Subcutaneous abdominal adipose tissue (tissue), 5 donors: ENCODE measurements around the gene TWF1.

Experiments used
- H3K27ac ChIP-seq: one replicate; pipeline ENCODE4 v1.7.0; 2013; ENCODE audit warnings: low read depth, mild to moderate bottlenecking, inconsistent platforms, low read length, moderate library complexity
- H3K27me3 ChIP-seq, 5 donors: one replicate each; pipeline ENCODE4 v1.7.0; 2013; ENCODE audit warnings: low read length in 5 of 5, inconsistent platforms in 1 of 5; ENCODE audit not compliant: control insufficient read depth in 5 of 5, insufficient read depth in 4 of 5
- H3K36me3 ChIP-seq, 5 donors: one replicate each; pipeline ENCODE4 v1.7.0; 2013; ENCODE audit warnings: low read length in 5 of 5; ENCODE audit not compliant: control insufficient read depth in 5 of 5, insufficient read depth in 5 of 5
- H3K4me1 ChIP-seq, 5 donors: one replicate each; pipeline ENCODE4 v1.7.0; 2013; ENCODE audit warnings: low read length in 5 of 5, mild to moderate bottlenecking in 3 of 5, moderate library complexity in 1 of 5; ENCODE audit not compliant: control insufficient read depth in 5 of 5, insufficient read depth in 5 of 5
- H3K4me3 ChIP-seq, 5 donors: one replicate each; pipeline ENCODE4 v1.7.0; 2013; ENCODE audit warnings: low read length in 5 of 5, low read depth in 1 of 5
- H3K9ac ChIP-seq, 5 donors: one replicate each; pipeline ENCODE4 v1.7.0; 2013; ENCODE audit warnings: low read length in 5 of 5, mild to moderate bottlenecking in 4 of 5, moderate library complexity in 3 of 5
- H3K9me3 ChIP-seq, 5 donors: one replicate each; pipeline ENCODE4 v1.7.0; 2013; ENCODE audit warnings: low read length in 5 of 5; ENCODE audit not compliant: control insufficient read depth in 5 of 5
- donor health status: healthy.
- donor health status: healthy.
- donor health status: healthy.
- donor health status: healthy.
- donor health status: healthy.

The TWF1 gene

DNA sequence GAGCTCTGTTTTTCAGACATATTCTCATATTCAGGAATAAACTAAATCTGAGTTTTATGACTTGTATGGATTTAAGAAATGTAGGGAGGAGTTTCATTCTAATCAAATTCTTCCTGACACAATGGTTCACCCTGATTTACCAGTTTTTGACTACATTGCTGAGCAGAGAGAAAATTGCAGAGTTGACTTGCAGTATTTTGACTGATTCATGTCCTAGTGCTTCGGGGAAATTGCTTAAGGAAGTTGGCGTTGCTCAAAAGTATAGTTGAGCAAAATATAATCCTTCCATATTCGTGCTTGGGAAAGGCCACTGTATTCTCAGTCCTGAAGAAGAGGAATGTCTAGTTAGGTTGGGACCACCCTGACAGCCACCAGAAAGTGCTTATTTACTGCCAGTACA lies 1.3 kb upstream of the TWF1 start:
- peak overlapping the region in 1 of 5 donors; percentile 22 for H3K4me3 ChIP-seq
- no peaks in the 10 kb centered on the region for H3K9me3 ChIP-seq
- peaks cover 5 to 21% (median 19%) of the 10 kb centered on the region in 5 donors for H3K4me1 ChIP-seq
- H3K27me3 ChIP-seq = no peaks in the 10 kb centered on the region
- H3K9ac ChIP-seq = no peak overlapping the region
- peaks cover 3 to 6% (median 5%) of the 10 kb centered on the region in 5 donors for H3K36me3 ChIP-seq
- peak overlapping the region; percentile 96 for H3K27ac ChIP-seq

DNA sequence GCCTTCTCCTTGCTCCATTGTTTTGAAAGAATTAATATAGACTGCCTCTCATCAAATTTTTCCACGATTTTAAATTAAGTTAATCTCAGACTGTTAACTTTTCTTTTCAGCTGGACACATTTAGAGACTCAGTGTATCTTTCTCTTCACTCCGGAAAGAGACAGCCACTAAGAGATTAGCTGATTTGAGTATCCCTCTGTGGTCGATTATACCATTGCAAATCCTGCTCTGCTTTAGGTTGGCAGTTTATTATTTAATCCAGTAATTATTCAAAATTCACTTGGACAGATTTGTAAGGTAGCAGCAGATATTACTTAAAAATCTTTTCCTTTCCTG lies 588 bp upstream of the TWF1 start:
- H3K27me3 ChIP-seq = no peaks in the 10 kb centered on the region
- H3K9me3 ChIP-seq = no peaks in the 10 kb centered on the region
- peak overlapping the region; percentile 96 for H3K27ac ChIP-seq
- peaks cover 5 to 21% (median 19%) of the 10 kb centered on the region in 5 donors for H3K4me1 ChIP-seq
- peaks cover 5 to 8% (median 6%) of the 10 kb centered on the region in 5 donors for H3K36me3 ChIP-seq
- peak overlapping the region; percentile 80 to 97 (median 92) for H3K4me3 ChIP-seq
- peak overlapping the region; percentile 73 to 96 (median 92) for H3K9ac ChIP-seq

GRCh38 chr12:43805149-43805859 lies 813 bp downstream of the TWF1 start:
- Histone ChIP-seq H3K4me1 (peaks cover 5 to 21% (median 19%) of the 10 kb centered on the region in 5 donors), H3K36me3 (peaks cover 9 to 17% (median 14%) of the 10 kb centered on the region in 5 donors), H3K9ac (peak overlapping the region; percentile 30 to 96 (median 93)), H3K27me3 (no peaks in the 10 kb centered on the region), H3K9me3 (no peaks in the 10 kb centered on the region), H3K27ac (peak overlapping the region; percentile 96), H3K4me3 (peak overlapping the region; percentile 85 to 97 (median 92))

GRCh38 chr12:43797561-43798217 lies 8.4 kb downstream of the TWF1 start:
- H3K4me1 ChIP-seq = no peaks in the 10 kb centered on the region
- peaks cover 36 to 65% (median 60%) of the 10 kb centered on the region in 5 donors for H3K36me3 ChIP-seq

GRCh38 chr12:43795716-43796280 lies 10.3 kb downstream of the TWF1 start:
- no peak overlapping the region for H3K27ac ChIP-seq
- H3K36me3 ChIP-seq = peaks cover 36 to 58% (median 52%) of the 10 kb centered on the region in 5 donors
- H3K27me3 ChIP-seq = no peaks in the 10 kb centered on the region
- H3K4me1 ChIP-seq = no peaks in the 10 kb centered on the region
- H3K9ac ChIP-seq = no peak overlapping the region
- H3K9me3 ChIP-seq = no peaks in the 10 kb centered on the region
- no peak overlapping the region for H3K4me3 ChIP-seq

More at GRCh38 chr12:43797561-43798217, 8.4 kb downstream of the TWF1 start:
- Histone ChIP-seq H3K4me3 (no peak overlapping the region), H3K27me3 (no peaks in the 10 kb centered on the region), H3K9me3 (no peaks in the 10 kb centered on the region), H3K27ac (no peak overlapping the region), H3K9ac (no peak overlapping the region)

- no peaks in the 10 kb centered on the region for H3K27me3 ChIP-seq
- H3K9me3 ChIP-seq = no peaks in the 10 kb centered on the region
- H3K9ac ChIP-seq = no peak overlapping the region
- peaks cover 19 to 30% (median 26%) of the 10 kb centered on the region in 5 donors for H3K36me3 ChIP-seq
- no peak overlapping the region for H3K27ac ChIP-seq
- H3K4me1 ChIP-seq = peaks cover 0 to 7% (median 0%) of the 10 kb centered on the region in 5 donors
- H3K4me3 ChIP-seq = no peak overlapping the region
These were observed 16.2 kb downstream of the TWF1 start for GRCh38 chr12:43789941-43790340.

DNA sequence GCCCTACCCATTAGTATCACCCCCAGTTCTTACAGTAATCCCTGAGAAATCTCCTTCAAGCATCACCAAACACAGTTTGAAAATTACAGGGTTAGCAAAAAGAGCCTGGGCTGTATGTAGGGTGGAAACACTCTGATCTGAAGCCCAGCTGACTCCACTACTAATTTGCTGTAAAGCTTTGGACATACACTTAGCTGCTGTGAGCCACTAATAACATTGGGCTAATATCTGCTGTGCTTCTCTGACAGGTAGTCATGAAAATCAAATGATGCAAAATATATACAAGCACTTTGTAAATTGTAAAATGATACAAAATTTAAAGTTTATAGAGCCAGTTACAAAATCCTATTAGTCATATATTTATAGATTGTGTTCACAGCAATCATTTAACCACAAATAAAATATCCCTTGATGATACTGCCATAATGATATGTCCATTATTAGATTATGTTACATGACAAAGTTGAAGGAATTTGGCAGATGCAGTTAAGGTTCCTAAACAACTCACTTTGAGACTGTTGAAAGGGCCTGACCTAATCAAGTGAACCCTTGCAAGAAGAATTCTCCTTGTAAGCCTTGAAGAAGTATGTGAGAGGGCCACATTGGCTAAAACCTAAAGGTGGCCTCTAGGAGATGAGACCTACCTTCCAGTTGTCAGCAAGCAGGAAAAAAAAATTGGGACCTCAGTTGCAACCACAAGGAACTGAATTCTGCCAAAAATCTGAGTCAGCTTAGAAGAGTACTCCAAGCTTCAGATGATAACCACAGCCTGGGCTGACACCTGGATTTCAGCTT lies 19.0 kb downstream of the TWF1 start:
- H3K36me3 ChIP-seq = peaks cover 32 to 52% (median 45%) of the 10 kb centered on the region in 5 donors
- H3K9ac ChIP-seq = no peak overlapping the region
- H3K27me3 ChIP-seq = no peaks in the 10 kb centered on the region
- H3K27ac ChIP-seq = no peak overlapping the region
- H3K4me1 ChIP-seq = peaks cover 0 to 7% (median 0%) of the 10 kb centered on the region in 5 donors
- H3K9me3 ChIP-seq = no peaks in the 10 kb centered on the region
- no peak overlapping the region for H3K4me3 ChIP-seq

DNA sequence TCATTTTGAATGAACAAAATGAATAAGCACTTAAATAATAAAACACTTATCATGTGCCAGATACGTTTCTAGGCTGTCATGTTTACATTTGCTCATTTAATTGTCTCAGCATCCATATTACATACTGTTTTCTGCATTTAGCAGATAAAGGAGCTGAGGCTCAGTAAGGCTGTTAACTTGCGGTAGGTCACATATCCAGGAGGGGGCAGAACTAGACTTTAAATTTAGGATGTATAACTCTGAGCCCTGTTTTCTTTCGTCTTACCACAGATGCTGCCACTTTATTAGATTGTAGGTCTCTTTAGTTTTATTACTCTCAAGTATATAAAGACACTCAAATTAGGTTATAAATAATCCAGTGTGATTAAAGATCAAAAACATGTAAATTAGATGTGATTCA lies 29.6 kb downstream of the TWF1 start:
- Histone ChIP-seq H3K9me3 (no peaks in the 10 kb centered on the region), H3K27ac (no peak overlapping the region), H3K27me3 (no peaks in the 10 kb centered on the region), H3K9ac (no peak overlapping the region), H3K4me3 (no peak overlapping the region), H3K36me3 (peaks cover 50 to 64% (median 58%) of the 10 kb centered on the region in 5 donors), H3K4me1 (no peaks in the 10 kb centered on the region)

- Histone ChIP-seq H3K4me3 (no peak overlapping the region), H3K27me3 (no peaks in the 10 kb centered on the region), H3K9me3 (no peaks in the 10 kb centered on the region), H3K4me1 (no peaks in the 10 kb centered on the region), H3K9ac (no peak overlapping the region), H3K27ac (no peak overlapping the region), H3K36me3 (peaks cover 6 to 12% (median 9%) of the 10 kb centered on the region in 5 donors)
These were observed 39.8 kb downstream of the TWF1 start for GRCh38 chr12:43766291-43766690.
